Lower leg skin (tissue), 4 donors: ENCODE measurements around the gene CAMLG. TPM values are rescaled to one million over a fixed set of nuclear protein-coding genes. Genes with fewer than 3 reads are reported as not detected.

Experiments used
- DNase-seq, 2 donors: peaks; one replicate each; pipeline ENCODE4 v3.0.0-alpha.2; 2019; ENCODE audit warnings: low spot score in 2 of 2
- H3K4me3 ChIP-seq: fragments of 200-600 bp; sonication (generic); 2 replicates; pipeline ENCODE4 v1.5.1; 2017; ENCODE audit warnings: mild to moderate bottlenecking, low read depth; ENCODE audit not compliant: poor library complexity, severe bottlenecking
- POLR2A ChIP-seq, 2 donors: fragments of 450-650 bp; IDR thresholded peaks; one replicate each; pipeline ENCODE4 v1.6.1; 2016 to 2017; ENCODE audit warnings: antibody characterized with exemption in 2 of 2, mild to moderate bottlenecking in 1 of 2, moderate library complexity in 1 of 2
- WGBS, 2 donors: methylation state at CpG; one replicate each; pipeline ENCODE4 v1.1.5; 2018; 5-methylcytosine and 5-hydroxymethylcytosine counted together
- intact Hi-C: fragments of 100-400 bp; cut with DNase I; formaldehyde crosslinking; loops from one replicate; pipeline ENCODE4 v1.15.0; 2023; ENCODE audit warnings: low total_unique reads
- total RNA-seq, 4 donors: library from RNA; depleted of rRNA; stranded (reverse); fragments of >200 nt; gene quantifications; one replicate each; pipeline ENCODE4 v1.1.0, GENCODE V29; 2016
- TF ChIP-seq, protein P1 (sequence below), 3 donors: fragments of 450-650 bp; IDR thresholded peaks; one replicate each; pipeline ENCODE4 v1.5.1; 2016; ENCODE audit warnings: antibody characterized with exemption in 3 of 3, mild to moderate bottlenecking in 3 of 3, moderate library complexity in 2 of 3

CAMLG gene
- total RNA-seq, 4 donors from 2014 or later = 29.4 to 44.4 (median 37.4) TPM

DNA sequence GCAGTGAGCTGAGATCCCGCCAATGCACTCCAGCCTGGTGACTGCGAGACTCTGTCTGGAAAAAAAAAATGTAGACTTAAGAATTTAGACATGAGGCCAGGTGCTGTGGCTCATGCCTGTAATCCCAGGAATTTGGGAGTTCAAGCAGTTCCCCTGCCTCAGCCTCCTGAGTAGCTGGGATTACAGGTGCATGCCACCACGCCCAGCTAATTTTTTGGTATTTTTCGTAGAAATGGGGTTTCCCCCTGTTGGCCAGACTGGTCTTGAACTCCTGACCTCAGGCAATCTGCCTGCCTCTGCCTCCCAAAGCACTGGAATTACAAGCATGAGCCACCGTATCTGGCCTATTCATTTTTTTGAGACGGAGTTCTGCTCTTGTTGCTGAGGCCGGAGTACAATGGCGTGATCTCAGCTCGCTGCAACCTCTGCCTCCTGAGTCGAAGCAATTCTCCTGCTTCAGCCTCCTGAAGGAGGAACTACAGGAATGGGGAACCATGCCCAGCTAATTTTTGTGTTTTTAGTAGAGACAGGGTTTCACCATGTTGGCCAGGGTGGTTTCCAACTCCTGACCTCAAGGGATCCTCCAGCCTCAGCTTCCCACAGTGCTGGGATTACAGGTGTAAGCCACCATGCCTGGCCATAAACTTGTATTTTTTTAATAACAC, 34.2 kb downstream of the CAMLG start:
- intact Hi-C loops = no loop called here
- 91 to 92% methylated on average over 10 of the region's 10 CpGs for WGBS, 2 donors
- no peak overlapping the region for H3K4me3 ChIP-seq
- DNase-seq = no peak
- TF ChIP-seq, protein P1, sequence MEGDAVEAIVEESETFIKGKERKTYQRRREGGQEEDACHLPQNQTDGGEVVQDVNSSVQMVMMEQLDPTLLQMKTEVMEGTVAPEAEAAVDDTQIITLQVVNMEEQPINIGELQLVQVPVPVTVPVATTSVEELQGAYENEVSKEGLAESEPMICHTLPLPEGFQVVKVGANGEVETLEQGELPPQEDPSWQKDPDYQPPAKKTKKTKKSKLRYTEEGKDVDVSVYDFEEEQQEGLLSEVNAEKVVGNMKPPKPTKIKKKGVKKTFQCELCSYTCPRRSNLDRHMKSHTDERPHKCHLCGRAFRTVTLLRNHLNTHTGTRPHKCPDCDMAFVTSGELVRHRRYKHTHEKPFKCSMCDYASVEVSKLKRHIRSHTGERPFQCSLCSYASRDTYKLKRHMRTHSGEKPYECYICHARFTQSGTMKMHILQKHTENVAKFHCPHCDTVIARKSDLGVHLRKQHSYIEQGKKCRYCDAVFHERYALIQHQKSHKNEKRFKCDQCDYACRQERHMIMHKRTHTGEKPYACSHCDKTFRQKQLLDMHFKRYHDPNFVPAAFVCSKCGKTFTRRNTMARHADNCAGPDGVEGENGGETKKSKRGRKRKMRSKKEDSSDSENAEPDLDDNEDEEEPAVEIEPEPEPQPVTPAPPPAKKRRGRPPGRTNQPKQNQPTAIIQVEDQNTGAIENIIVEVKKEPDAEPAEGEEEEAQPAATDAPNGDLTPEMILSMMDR (IDR thresholded peaks at IDR 0.05) = no peak
- TF ChIP-seq POLR2A (IDR thresholded peaks at IDR 0.05) = no peak

DNA sequence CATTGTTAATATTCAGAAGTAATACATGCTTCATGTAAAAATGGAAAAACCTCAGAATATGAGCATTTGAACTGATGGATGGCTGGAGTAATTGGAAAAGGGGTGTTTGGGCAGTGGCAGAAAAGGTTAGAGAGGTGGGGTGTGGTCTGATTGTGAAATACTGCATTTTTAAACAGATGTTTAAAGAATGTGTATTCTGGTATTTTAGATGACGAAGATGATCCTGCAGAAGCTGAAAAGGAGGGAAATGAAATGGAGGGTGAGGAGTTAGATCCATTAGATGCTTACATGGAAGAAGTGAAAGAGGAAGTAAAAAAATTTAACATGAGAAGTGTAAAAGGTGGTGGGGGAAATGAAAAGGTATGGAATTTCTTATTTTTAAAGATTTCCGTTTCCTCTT, 39.0 kb downstream of the CAMLG start:
- 91 to 94% methylated on average over 2 of the region's 2 CpGs for WGBS, 2 donors
- TF ChIP-seq, protein P1 (IDR thresholded peaks at IDR 0.05) = no peak
- no peak for TF ChIP-seq POLR2A (IDR thresholded peaks at IDR 0.05)
- no peak overlapping the region for H3K4me3 ChIP-seq
- no peak for DNase-seq
- intact Hi-C loops = no loop called here

DNA sequence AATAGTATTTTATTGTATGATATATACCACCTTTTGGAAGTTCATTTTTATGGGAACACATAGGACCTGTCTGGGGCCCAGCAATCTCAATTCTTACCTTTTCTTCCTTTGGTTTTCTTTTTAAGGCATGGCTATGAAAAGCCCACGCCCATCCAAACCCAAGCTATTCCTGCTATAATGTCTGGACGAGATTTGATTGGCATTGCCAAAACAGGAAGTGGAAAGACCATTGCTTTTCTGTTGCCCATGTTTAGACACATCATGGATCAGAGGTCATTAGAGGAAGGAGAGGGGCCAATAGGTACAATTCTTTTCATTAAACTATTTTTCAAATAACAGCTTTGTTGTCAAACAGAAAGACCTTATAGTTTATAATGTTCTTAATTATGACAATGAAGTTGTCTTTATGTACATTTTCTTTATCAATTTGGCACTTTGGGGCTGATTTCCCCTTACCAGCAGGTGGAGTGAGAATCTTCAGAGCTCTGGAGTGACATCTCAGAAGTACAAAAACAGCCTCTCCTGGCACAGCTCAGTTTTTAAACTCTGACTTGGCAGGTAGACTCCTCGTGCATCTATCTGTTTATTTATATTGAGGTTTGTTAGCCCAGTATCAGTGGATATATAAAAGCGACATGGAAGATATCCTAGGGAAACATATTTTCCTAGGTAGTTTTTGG, 46.0 kb downstream of the CAMLG start:
- H3K4me3 ChIP-seq = no peak overlapping the region
- intact Hi-C loops = no loop called here
- no peak for DNase-seq
- 52 to 54% methylated on average over 4 of the region's 4 CpGs for WGBS, 2 donors
- TF ChIP-seq, protein P1 (IDR thresholded peaks at IDR 0.05) = no peak
- TF ChIP-seq POLR2A (IDR thresholded peaks at IDR 0.05) = no peak

GRCh38 chr5:134784946-134785620, 46.7 kb downstream of the CAMLG start:
- no peak for TF ChIP-seq POLR2A (IDR thresholded peaks at IDR 0.05)
- TF ChIP-seq, protein P1 (IDR thresholded peaks at IDR 0.05) = no peak
- no peak for DNase-seq
- intact Hi-C loops = no loop called here
- no peak overlapping the region for H3K4me3 ChIP-seq
- WGBS, 2 donors = 80 to 82% methylated on average over 3 of the region's 3 CpGs

DNA sequence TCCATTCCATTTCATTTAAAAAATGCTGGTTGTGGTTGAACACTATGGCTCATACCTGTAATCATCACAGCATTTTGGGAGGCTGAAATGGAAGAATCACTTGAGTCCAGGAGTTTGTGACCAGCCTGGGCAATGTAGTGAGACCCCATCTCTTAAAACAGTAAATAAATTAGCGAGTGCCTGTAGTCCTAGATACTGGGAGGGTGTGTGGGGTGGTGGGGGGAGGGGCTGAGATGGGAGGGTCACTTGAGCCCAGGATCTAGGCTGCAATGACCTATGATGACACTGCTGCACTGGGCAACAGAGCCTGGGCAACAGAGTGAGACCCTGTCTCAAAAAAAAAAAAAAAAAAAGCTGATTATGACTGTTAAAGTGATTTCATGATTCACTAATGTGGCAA, 49.3 kb downstream of the CAMLG start:
- no peak for DNase-seq
- WGBS, 2 donors = 92 to 93% methylated on average over 1 of the region's 1 CpG
- H3K4me3 ChIP-seq = no peak overlapping the region
- intact Hi-C loops = no loop called here
- TF ChIP-seq POLR2A (IDR thresholded peaks at IDR 0.05) = no peak
- TF ChIP-seq, protein P1 (IDR thresholded peaks at IDR 0.05) = no peak
